SIG-M5 treated with dmso at 0.1 percent for 504 hours (cell line): ENCODE measurements around the gene STRBP.
A peak's percentile ranks its signal among the peaks of the same experiment; 100 is the strongest.
"Not testable (repeated sequence)": the region's sequence is repeated elsewhere in the genome, so short reads cannot be mapped to it uniquely, and the experiment has no call there.

ENCODE experiments used
- DNase-seq: peaks from one replicate; lab custom pipeline; 2025; ENCODE audit not compliant: unreplicated experiment; lab: John Stamatoyannopoulos, UW

STRBP gene

GRCh38 chr9:123268465-123269259, at the start of gene STRBP:
STRBP (minus strand) TSS chr9:123268586; CDS start chr9:123184134, 84,452 bp downstream.
- peak; percentile 77 for DNase-seq

- DNase-seq = peak; percentile 67
These were observed 47.8 kb upstream of the STRBP start for GRCh38 chr9:123316053-123316718.

GRCh38 chr9:123315635-123316034, 47.2 kb upstream of the STRBP start:
- DNase-seq = no peak

GRCh38 chr9:123314617-123315016, 46.2 kb upstream of the STRBP start:
- no peak for DNase-seq

GRCh38 chr9:123312306-123312877, 44.0 kb upstream of the STRBP start:
- no peak for DNase-seq

- DNase-seq = no peak
These were observed 42.9 kb upstream of the STRBP start for GRCh38 chr9:123311250-123311752.

- no peak for DNase-seq
These were observed 42.3 kb upstream of the STRBP start for GRCh38 chr9:123310551-123311249.

GRCh38 chr9:123309611-123310010, 41.2 kb upstream of the STRBP start:
- DNase-seq = no peak

GRCh38 chr9:123305879-123306278, 37.5 kb upstream of the STRBP start:
- DNase-seq = no peak

- DNase-seq = no peak
These were observed 35.9 kb upstream of the STRBP start for GRCh38 chr9:123304340-123304691.

GRCh38 chr9:123302348-123303214, 34.2 kb upstream of the STRBP start:
- DNase-seq = no peak

- DNase-seq = not testable (repeated sequence)
These were observed 33.5 kb upstream of the STRBP start for GRCh38 chr9:123301936-123302335.

- no peak for DNase-seq
These were observed 32.2 kb upstream of the STRBP start for GRCh38 chr9:123300554-123300953.

- no peak for DNase-seq
These were observed 31.3 kb upstream of the STRBP start for GRCh38 chr9:123299558-123300126.

GRCh38 chr9:123296174-123296573, 27.8 kb upstream of the STRBP start:
- DNase-seq = no peak

- DNase-seq = no peak
These were observed 23.4 kb upstream of the STRBP start for GRCh38 chr9:123291736-123292135.

GRCh38 chr9:123290764-123291163, 22.4 kb upstream of the STRBP start:
- no peak for DNase-seq

GRCh38 chr9:123287639-123288038, 19.3 kb upstream of the STRBP start:
- no peak for DNase-seq

- DNase-seq = no peak
These were observed 17.9 kb upstream of the STRBP start for GRCh38 chr9:123286324-123286723.

GRCh38 chr9:123284656-123285055, 16.3 kb upstream of the STRBP start:
- no peak for DNase-seq
